NCI-H1417 (cell line): ENCODE measurements around the gene RNF227.
"Not testable (repeated sequence)": the region's sequence is repeated elsewhere in the genome, so short reads cannot be mapped to it uniquely, and the experiment has no call there.

Experiments
- DNase-seq, 3 experiments: peaks; one replicate each; lab custom pipeline; 2025; lab: John Stamatoyannopoulos, UW

RNF227 gene

DNA sequence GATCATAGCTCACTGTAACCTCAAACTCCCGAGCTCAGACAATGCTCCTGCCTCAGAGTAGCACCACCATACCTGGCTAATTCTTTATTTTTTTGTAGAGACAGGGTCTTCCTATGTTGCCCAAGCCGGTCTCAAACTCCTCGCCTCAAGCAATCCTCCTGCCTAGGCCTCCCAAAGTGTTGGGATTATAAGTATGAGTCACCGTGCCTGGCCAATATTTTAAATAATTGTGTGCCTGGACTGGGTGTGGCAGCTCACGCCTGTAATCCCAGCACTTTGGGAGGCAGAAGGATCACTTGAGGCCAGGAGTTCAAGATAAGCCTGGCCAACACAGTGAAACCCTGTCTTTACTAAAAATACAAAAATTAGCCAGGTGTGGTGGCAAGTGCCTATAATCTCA is 51.7 kb downstream of the RNF227 start:
- DNase-seq = not testable (repeated sequence)
